ENCODE measurements around the gene COL12A1. TPM values are rescaled to one million over a fixed set of nuclear protein-coding genes. Genes with fewer than 3 reads are reported as not detected.

Gene COL12A1
- total RNA-seq, 1 experiment from 2014 or later: 136 TPM

GRCh38 chr6:75244063-75244584, 38.3 kb upstream of the COL12A1 start:
- BruUV-seq (replicated peaks): TSS peak; percentile 97
- H3K36me3 Mint-ChIP-seq (ENCODE audit: insufficient read depth, unreplicated experiment): peaks cover 44% of the 10 kb centered on the region
- H3K4me3 Mint-ChIP-seq (ENCODE audit: unreplicated experiment): peak overlapping the region; percentile 99
- no peak for TF ChIP-seq CTCF (IDR thresholded peaks at IDR 0.05; ENCODE audit: unreplicated experiment)
- intact Hi-C loops (cut with micrococcal nuclease): no loop called here
- CTCF ChIA-PET: interaction anchor here (0.6 to 1.4 kb wide), 9 partner anchors 14 to 284 kb away, joined by 3 to 10 read pairs (median 3); no protein-coding TSS in a partner anchor
- H3K4me1 Mint-ChIP-seq (ENCODE audit: insufficient read depth, unreplicated experiment): peaks cover 15% of the 10 kb centered on the region
- no peak for DNase-seq (ENCODE audit: unreplicated experiment)
- POLR2A ChIA-PET: interaction anchor here (0.6 to 4.1 kb wide), 32 partner anchors 9 to 1724 kb away, joined by 3 to 53 read pairs (median 4); partner anchors contain the start of genes COL12A1, SENP6 and TMEM30A
- no peaks in the 10 kb centered on the region for H3K9me3 Mint-ChIP-seq (ENCODE audit: unreplicated experiment)
- no peaks in the 10 kb centered on the region for H3K27me3 Mint-ChIP-seq (ENCODE audit: insufficient read depth, unreplicated experiment)
- peak overlapping the region; percentile 100 for H3K27ac Mint-ChIP-seq (ENCODE audit: low read depth, unreplicated experiment)

- Mint-ChIP-seq H3K27ac (ENCODE audit: low read depth, unreplicated experiment) (peak within 1 kb of the TSS; percentile 100), H3K36me3 (ENCODE audit: insufficient read depth, unreplicated experiment) (peaks cover 43% of the 10 kb centered on the region), H3K27me3 (ENCODE audit: insufficient read depth, unreplicated experiment) (no peaks in the 10 kb centered on the region), H3K4me1 (ENCODE audit: insufficient read depth, unreplicated experiment) (peaks cover 15% of the 10 kb centered on the region), H3K9me3 (ENCODE audit: unreplicated experiment) (no peaks in the 10 kb centered on the region), H3K4me3 (ENCODE audit: unreplicated experiment) (peak within 1 kb of the TSS; percentile 99)
- CTCF ChIA-PET: interaction anchor here (0.7 to 1.4 kb wide), 10 partner anchors 13 to 285 kb away, joined by 3 to 10 read pairs (median 3); no protein-coding TSS in a partner anchor
- intact Hi-C loops (cut with micrococcal nuclease): no loop called here
- TF ChIP-seq CTCF (IDR thresholded peaks at IDR 0.05; ENCODE audit: unreplicated experiment): no peak
- peak; percentile 95 for DNase-seq (ENCODE audit: unreplicated experiment)
- TSS peak; percentile 69 for BruUV-seq (replicated peaks)
- POLR2A ChIA-PET: interaction anchor here (0.6 to 4.1 kb wide), 36 partner anchors 9 to 1723 kb away, joined by 3 to 53 read pairs (median 4); partner anchors contain the start of genes COL12A1, SENP6 and TMEM30A
These were observed 37.6 kb upstream of the COL12A1 start, which contains the start of gene COX7A2 for GRCh38 chr6:75243333-75244062. TSS of gene COX7A2 (minus strand) at chr6:75243801. CDS start at chr6:75243734, 67 bp downstream.

GRCh38 chr6:75236630-75237029, 30.8 kb upstream of the COL12A1 start:
- no TSS peak for BruUV-seq (replicated peaks)
- no peaks in the 10 kb centered on the region for H3K9me3 Mint-ChIP-seq (ENCODE audit: unreplicated experiment)
- no peak overlapping the region for H3K27ac Mint-ChIP-seq (ENCODE audit: low read depth, unreplicated experiment)
- no peaks in the 10 kb centered on the region for H3K27me3 Mint-ChIP-seq (ENCODE audit: insufficient read depth, unreplicated experiment)
- no peak for DNase-seq (ENCODE audit: unreplicated experiment)
- intact Hi-C loops (cut with micrococcal nuclease): no loop called here
- ChIA-PET POLR2A (no interaction called here), CTCF (interaction anchor here (0.9 to 2.3 kb wide), 2 partner anchors 27 to 1266 kb away, joined by 3 to 10 read pairs; no protein-coding TSS in a partner anchor)
- H3K4me3 Mint-ChIP-seq (ENCODE audit: unreplicated experiment): no peak overlapping the region
- H3K4me1 Mint-ChIP-seq (ENCODE audit: insufficient read depth, unreplicated experiment): peaks cover 5% of the 10 kb centered on the region
- peaks cover 49% of the 10 kb centered on the region for H3K36me3 Mint-ChIP-seq (ENCODE audit: insufficient read depth, unreplicated experiment)
- TF ChIP-seq CTCF (IDR thresholded peaks at IDR 0.05; ENCODE audit: unreplicated experiment): no peak

- Mint-ChIP-seq H3K27ac (ENCODE audit: low read depth, unreplicated experiment) (no peak overlapping the region), H3K9me3 (ENCODE audit: unreplicated experiment) (no peaks in the 10 kb centered on the region), H3K4me1 (ENCODE audit: insufficient read depth, unreplicated experiment) (no peaks in the 10 kb centered on the region), H3K36me3 (ENCODE audit: insufficient read depth, unreplicated experiment) (peaks cover 36% of the 10 kb centered on the region), H3K4me3 (ENCODE audit: unreplicated experiment) (no peak overlapping the region), H3K27me3 (ENCODE audit: insufficient read depth, unreplicated experiment) (no peaks in the 10 kb centered on the region)
- ChIA-PET CTCF (interaction anchor here (0.5 to 2.0 kb wide), 5 partner anchors 15 to 51 kb away, joined by 3 to 8 read pairs (median 4); no protein-coding TSS in a partner anchor), POLR2A (interaction anchor here (1.0 to 4.6 kb wide), 2 partner anchors 8 to 9 kb away, joined by 3 to 23 read pairs; partner anchors contain the start of gene COX7A2)
- intact Hi-C loops (cut with micrococcal nuclease): no loop called here
- DNase-seq (ENCODE audit: unreplicated experiment): no peak
- no peak for TF ChIP-seq CTCF (IDR thresholded peaks at IDR 0.05; ENCODE audit: unreplicated experiment)
- no TSS peak for BruUV-seq (replicated peaks)
These were observed 29.4 kb upstream of the COL12A1 start for GRCh38 chr6:75235271-75235670.
